B cell (primary cell): ENCODE results near the gene CD79A. TPM values are rescaled to one million over a fixed set of nuclear protein-coding genes. Genes with fewer than 3 reads are reported as not detected.

Experiments
- ATAC-seq: fragments of 200-7000 bp; cut with Tn5 transposase; one replicate; pipeline ENCODE4 v1.10.0; 2021; ENCODE audit warnings: low read depth, mild to moderate bottlenecking, moderate number of reproducible peaks, moderate library complexity
- CTCF ChIA-PET: fragments of 350-600 bp; sonication (Branson Sonifier 250); formaldehyde crosslinking; loops from one replicate; lab custom pipeline; 2021; ENCODE audit warnings: antibody characterized with exemption, inconsistent platforms; lab: Charles Lee
- POLR2A ChIA-PET: fragments of 350-600 bp; sonication (Branson Sonifier 250); formaldehyde crosslinking; loops from one replicate; lab custom pipeline; 2021; ENCODE audit warnings: antibody characterized with exemption; lab: Charles Lee
- DNase-seq: peaks from one replicate; pipeline ENCODE4 v3.0.0; 2013
- H2AFZ ChIP-seq: 2 replicates; pipeline ENCODE4 v1.6.1; 2012; ENCODE audit warnings: mild to moderate bottlenecking, low read depth, low read length; ENCODE audit not compliant: insufficient read depth, poor library complexity, severe bottlenecking
- H3K27ac ChIP-seq, 2 donors: 1 replicate in 1 of 2; 2 replicates in 1 of 2; pipeline ENCODE4 v1.5.1; 2012 to 2013; ENCODE audit warnings: low read length in 2 of 2, mild to moderate bottlenecking in 2 of 2, moderate library complexity in 1 of 2
- H3K27me3 ChIP-seq, 4 experiments: fragments of 200-600 bp in 1 of 4; sonication (generic) in 1 of 4; replicated peaks in 1 of 4; 1 replicate in 2 of 4; 2 replicates in 2 of 4; pipeline versions ENCODE4 v1.6.1 to v1.7.0; 2013 to 2016; ENCODE audit warnings: low read length in 3 of 4, mild to moderate bottlenecking in 2 of 4, mixed read lengths in 1 of 4, moderate library complexity in 1 of 4; ENCODE audit not compliant: insufficient read depth in 4 of 4, control insufficient read depth in 3 of 4; ENCODE audit errors: control extremely low read depth in 1 of 4
- H3K36me3 ChIP-seq, 2 experiments: replicated peaks in 1 of 2; 1 replicate in 1 of 2; 2 replicates in 1 of 2; pipeline versions ENCODE4 v1.6.1 to v1.7.1; 2013; ENCODE audit warnings: low read length in 1 of 2; ENCODE audit not compliant: insufficient read depth in 2 of 2, control insufficient read depth in 1 of 2; ENCODE audit errors: control extremely low read depth in 1 of 2, extremely low read depth in 1 of 2
- H3K4me1 ChIP-seq, 2 donors: fragments of 200-600 bp in 1 of 2; sonication (generic) in 1 of 2; 1 replicate in 1 of 2; 2 replicates in 1 of 2; pipeline versions ENCODE4 v1.5.1 to v1.6.1; 2013 to 2017; ENCODE audit warnings: low read length in 2 of 2; ENCODE audit not compliant: control insufficient read depth in 2 of 2, insufficient read depth in 2 of 2
- H3K4me2 ChIP-seq: replicated peaks from 2 replicates; pipeline ENCODE3; 2012; ENCODE audit warnings: mild to moderate bottlenecking, low read depth, low read length; ENCODE audit not compliant: poor library complexity, severe bottlenecking
- H3K4me3 ChIP-seq, 5 experiments: fragments of 200-600 bp in 1 of 5; sonication (generic) in 1 of 5; 1 replicate in 3 of 5; 2 replicates in 2 of 5; pipeline versions ENCODE4 v1.5.1 to v1.7.0; 2011 to 2016; ENCODE audit warnings: low read length in 4 of 5, mild to moderate bottlenecking in 4 of 5, low read depth in 2 of 5, control low read depth in 1 of 5, moderate library complexity in 1 of 5; ENCODE audit not compliant: insufficient read depth in 1 of 5; ENCODE audit errors: control extremely low read depth in 1 of 5, extremely low read depth in 1 of 5
- H3K79me2 ChIP-seq: fragments of 200-600 bp; sonication (generic); one replicate; pipeline ENCODE4 v1.6.0; 2016; ENCODE audit warnings: low read length; ENCODE audit not compliant: control insufficient read depth, insufficient read depth
- H3K9ac ChIP-seq: fragments of 200-600 bp; sonication (generic); 2 replicates; pipeline ENCODE4 v1.6.1; 2017; ENCODE audit warnings: mild to moderate bottlenecking, low read length, moderate library complexity
- H3K9me3 ChIP-seq, 3 donors: one replicate each; pipeline versions ENCODE4 v1.6.1 to v1.7.1; 2013; ENCODE audit warnings: low read length in 2 of 3; ENCODE audit not compliant: control insufficient read depth in 2 of 3, insufficient read depth in 1 of 3; ENCODE audit errors: control extremely low read depth in 1 of 3
- H4K20me1 ChIP-seq: 2 replicates; pipeline ENCODE4 v1.6.0; 2012; ENCODE audit warnings: mild to moderate bottlenecking, low read length; ENCODE audit not compliant: insufficient read depth, control insufficient read depth, poor library complexity, severe bottlenecking
- H3K27ac Mint-ChIP-seq: one replicate; pipeline ENCODE4 v1.8.0; 2021; ENCODE audit warnings: mixed read lengths
- H3K27me3 Mint-ChIP-seq: one replicate; pipeline ENCODE4 v1.8.0; 2021; ENCODE audit warnings: mixed read lengths
- H3K4me1 Mint-ChIP-seq: one replicate; pipeline ENCODE4 v1.8.0; 2021; ENCODE audit warnings: mixed read lengths
- H3K4me3 Mint-ChIP-seq: one replicate; pipeline ENCODE4 v1.8.0; 2021; ENCODE audit warnings: mixed read lengths
- H3K9me3 Mint-ChIP-seq: one replicate; pipeline ENCODE4 v1.8.0; 2022; ENCODE audit warnings: mixed read lengths; ENCODE audit not compliant: insufficient read depth
- EZH2 ChIP-seq: IDR thresholded peaks from 2 replicates; pipeline ENCODE4 v1.6.1; 2012; ENCODE audit warnings: borderline replicate concordance, low read depth, mild to moderate bottlenecking, moderate library complexity, low read length; ENCODE audit not compliant: insufficient read depth, poor library complexity, severe bottlenecking
- WGBS: methylation state at CpG from one replicate; pipeline ENCODE4 v1.1.5; 2013; ENCODE audit warnings: missing lambda C conversion rate; ENCODE audit not compliant: insufficient coverage; 5-methylcytosine and 5-hydroxymethylcytosine counted together
- intact Hi-C: fragments of 100-400 bp; cut with micrococcal nuclease; formaldehyde crosslinking; loops from one replicate; pipeline ENCODE4 v1.10.0; 2022
- polyA plus RNA-seq: library from polyadenylated mRNA; depleted of rRNA; stranded (reverse); fragments of >200 nt; gene quantifications from 2 replicates; pipeline ENCODE4 v1.2.3, GENCODE V29; 2012
- total RNA-seq, 2 donors: library from RNA; stranded (reverse); fragments of 120-200 nt in 1 of 2; gene quantifications; 1 replicate in 1 of 2; 2 replicates in 1 of 2; pipeline versions ENCODE4 v1.2.3 to v1.2.4, GENCODE V29; 2013 to 2022
- TF ChIP-seq, protein P1 (sequence below): fragments of 200-600 bp; IDR thresholded peaks from one replicate; pipeline ENCODE4 v1.8.0; 2022; ENCODE audit warnings: antibody characterized with exemption, mild to moderate bottlenecking

The CD79A gene
- total and polyA plus RNA-seq, 2 donors (not counting 1 experiment from before 2014, with no cell fraction given), result 1,280 to 1,471 TPM

DNA sequence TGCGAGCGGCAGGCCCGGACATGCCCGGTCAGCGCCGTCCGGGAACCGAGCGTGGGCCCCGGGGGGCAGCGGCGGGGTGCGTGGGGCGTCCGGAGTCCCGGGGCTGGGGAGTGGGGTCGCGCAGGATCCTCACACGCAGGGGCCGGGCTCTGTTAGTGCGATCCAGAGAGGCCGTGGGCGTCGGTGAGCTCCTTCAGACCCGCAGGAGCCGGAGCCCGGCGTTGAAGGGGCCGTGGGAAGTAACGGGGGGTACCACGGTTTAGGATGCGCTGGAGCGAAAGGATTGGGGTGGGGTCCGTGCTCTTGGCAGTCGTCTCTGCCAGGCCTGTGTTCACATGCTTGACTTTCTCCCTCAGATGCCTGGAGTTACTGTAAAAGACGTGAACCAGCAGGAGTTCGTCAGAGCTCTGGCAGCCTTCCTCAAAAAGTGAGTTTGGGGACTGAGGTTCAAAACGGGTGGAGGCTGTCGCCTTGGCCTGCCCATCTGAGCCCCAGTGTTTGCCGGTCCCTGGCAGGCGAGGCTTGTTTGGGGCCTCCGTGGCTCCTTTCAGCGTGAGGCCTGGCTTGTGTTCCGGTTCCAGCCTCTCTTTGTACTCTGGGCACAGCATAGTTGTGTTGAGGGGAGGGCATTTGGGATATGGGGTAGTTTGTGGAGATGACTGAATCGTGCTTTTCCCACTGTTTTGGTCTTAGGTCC lies 16.5 kb upstream of the CD79A start:
- peaks cover 2 to 49% of the 10 kb centered on the region in 2 experiments for H3K36me3 ChIP-seq
- H4K20me1 ChIP-seq, result peaks cover 51% of the 10 kb centered on the region
- peak overlapping the region; percentile 58 to 94 for H3K27ac ChIP-seq
- CTCF ChIA-PET, result interaction anchor here (0.6 to 5.9 kb wide), 18 partner anchors 11 to 329 kb away, joined by 3 to 83 read pairs (median 8); partner anchors contain the start of genes ARHGEF1, CD79A and RABAC1
- POLR2A ChIA-PET, result interaction anchor here (0.6 to 2.8 kb wide), 13 partner anchors 10 to 597 kb away, joined by 4 to 57 read pairs (median 12); partner anchors contain the start of genes ARHGEF1, CD79A, HNRNPUL1 and RABAC1
- peak overlapping the region; percentile 34 to 96 (median 75) for H3K4me3 ChIP-seq
- DNase-seq (no peak), ATAC-seq (no peak)
- peak overlapping the region; percentile 94 for H3K4me2 ChIP-seq
- TF ChIP-seq, protein P1, sequence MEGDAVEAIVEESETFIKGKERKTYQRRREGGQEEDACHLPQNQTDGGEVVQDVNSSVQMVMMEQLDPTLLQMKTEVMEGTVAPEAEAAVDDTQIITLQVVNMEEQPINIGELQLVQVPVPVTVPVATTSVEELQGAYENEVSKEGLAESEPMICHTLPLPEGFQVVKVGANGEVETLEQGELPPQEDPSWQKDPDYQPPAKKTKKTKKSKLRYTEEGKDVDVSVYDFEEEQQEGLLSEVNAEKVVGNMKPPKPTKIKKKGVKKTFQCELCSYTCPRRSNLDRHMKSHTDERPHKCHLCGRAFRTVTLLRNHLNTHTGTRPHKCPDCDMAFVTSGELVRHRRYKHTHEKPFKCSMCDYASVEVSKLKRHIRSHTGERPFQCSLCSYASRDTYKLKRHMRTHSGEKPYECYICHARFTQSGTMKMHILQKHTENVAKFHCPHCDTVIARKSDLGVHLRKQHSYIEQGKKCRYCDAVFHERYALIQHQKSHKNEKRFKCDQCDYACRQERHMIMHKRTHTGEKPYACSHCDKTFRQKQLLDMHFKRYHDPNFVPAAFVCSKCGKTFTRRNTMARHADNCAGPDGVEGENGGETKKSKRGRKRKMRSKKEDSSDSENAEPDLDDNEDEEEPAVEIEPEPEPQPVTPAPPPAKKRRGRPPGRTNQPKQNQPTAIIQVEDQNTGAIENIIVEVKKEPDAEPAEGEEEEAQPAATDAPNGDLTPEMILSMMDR, result no peak
- TF ChIP-seq EZH2, result no peak
- Mint-ChIP-seq H3K4me1 (peaks cover 50% of the 10 kb centered on the region), H3K4me3 (peak overlapping the region; percentile 92), H3K9me3 (no peaks in the 10 kb centered on the region), H3K27ac (peak overlapping the region; percentile 91), H3K27me3 (no peaks in the 10 kb centered on the region)
- under 1% methylated on average over 45 of the region's 45 CpGs for WGBS
- H3K27me3 ChIP-seq, result no peaks in the 10 kb centered on the region
- H3K9me3 ChIP-seq, result no peaks in the 10 kb centered on the region
- H2AFZ ChIP-seq, result peak overlapping the region; percentile 81
- intact Hi-C loops, result loop anchor here (1.0 kb wide), 3 partner anchors 11 to 99 kb away; partner anchors contain the start of gene RABAC1
- peaks cover 55% of the 10 kb centered on the region for H3K79me2 ChIP-seq
- H3K4me1 ChIP-seq, result peaks cover 42 to 54% of the 10 kb centered on the region in 2 donors
- H3K9ac ChIP-seq, result peak overlapping the region; percentile 93
